GM21723 (cell line): ENCODE data around the gene ACLY.
"Not testable (repeated sequence)": the region's sequence is repeated elsewhere in the genome, so short reads cannot be mapped to it uniquely, and the experiment has no call there.

Experiments
- ATAC-seq: cut with Tn5 transposase; IDR thresholded peaks from one replicate; pipeline ENCODE4 v1.9.1; 2021; ENCODE audit warnings: mild to moderate bottlenecking, moderate library complexity; ENCODE audit not compliant: unreplicated experiment

Gene ACLY

DNA sequence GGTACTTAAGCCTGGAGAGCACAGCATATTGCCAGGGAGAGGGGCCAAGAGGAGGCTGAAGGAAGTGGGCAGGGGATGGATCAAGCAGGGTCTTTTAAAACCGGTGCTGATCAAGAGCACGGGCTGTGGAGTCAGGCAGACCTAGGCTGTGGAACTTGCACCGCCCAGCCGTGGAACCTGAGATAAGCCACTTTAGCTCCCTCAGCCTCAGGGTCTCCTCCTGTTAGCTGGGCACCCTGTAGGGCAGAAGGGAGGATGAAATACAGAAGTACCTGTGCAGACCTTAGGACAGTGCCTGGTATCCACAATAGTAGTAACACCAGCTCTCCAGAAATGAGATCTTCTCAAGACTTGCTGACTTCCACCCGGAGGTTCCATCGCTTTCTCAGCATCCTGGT lies 20.9 kb upstream of the ACLY start:
- no peak for ATAC-seq

DNA sequence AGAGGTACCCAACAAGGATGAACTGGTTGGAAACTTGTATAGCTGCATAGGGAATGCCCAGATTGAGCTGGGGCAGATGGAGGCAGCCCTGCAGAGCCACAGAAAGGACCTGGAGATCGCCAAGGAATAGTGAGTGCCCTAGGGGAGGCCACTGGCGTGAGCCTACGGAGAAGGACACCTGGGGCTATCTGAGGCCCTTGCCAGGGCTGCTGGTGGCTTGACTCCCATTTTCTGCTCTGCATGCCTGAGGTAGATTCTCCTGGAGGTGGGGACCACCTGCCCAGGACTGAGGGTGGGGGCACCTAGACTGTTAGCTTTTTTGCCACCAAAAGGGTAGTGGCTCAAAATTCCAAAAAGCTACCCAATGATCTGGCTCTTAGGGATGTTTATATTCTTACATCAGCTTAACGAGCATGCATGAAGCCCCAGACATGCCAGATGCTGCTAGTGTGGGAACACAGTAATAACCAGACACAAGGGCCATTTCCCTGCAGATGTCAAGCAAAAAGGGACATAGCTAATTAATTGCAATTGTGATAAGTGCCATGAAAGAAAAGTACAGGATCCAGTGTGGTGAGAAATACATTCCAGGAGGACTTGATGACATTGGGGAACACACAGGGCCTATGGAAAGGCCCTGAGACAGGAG lies 20.4 kb upstream of the ACLY start:
- no peak for ATAC-seq

DNA sequence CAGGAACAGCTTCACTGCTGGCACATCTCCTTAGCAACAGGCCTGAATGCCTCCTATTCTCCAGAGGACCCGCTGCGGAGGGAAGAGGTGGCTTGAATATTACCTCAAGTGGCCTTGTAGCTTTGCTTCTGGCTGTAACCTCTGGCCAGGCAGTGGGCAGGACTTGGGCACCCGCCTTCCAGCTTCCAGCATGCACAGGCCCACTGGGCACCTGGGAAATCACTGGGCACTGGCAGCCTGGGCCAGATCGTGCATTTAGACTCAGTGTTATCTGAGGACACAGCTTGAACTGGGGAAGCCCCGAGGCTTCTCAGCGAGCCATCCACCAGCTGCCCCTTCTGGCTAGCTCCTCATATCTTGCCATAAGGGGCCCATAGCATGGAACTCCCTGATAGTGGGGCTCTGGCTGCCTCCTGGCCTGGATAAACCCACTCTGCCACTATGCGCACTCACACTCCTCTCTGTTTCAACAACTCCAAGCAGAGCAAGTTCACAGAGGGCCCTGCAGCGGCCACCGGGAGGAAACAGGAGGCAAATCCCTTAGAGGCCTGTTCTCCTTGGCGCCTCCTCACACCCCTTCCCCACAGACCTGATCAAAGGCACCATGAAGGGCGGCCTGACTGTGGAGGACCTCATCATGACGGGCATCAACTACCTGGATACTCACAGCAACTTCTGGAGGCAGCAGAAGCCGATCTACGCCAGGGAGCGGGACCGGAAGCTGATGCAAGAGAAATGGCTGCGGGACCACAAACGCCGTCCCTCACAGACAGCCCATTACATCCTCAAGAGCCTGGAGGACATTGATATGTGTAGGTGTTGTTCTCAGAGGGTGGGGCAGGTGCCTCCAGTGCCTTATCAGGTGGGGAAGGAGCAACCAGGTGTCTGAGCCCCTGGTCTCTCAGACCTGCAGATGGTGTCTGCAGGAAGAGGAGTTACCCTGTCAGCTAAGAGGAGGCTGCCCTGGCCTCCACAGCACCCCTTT lies 19.5 kb upstream of the ACLY start:
- no peak for ATAC-seq

DNA sequence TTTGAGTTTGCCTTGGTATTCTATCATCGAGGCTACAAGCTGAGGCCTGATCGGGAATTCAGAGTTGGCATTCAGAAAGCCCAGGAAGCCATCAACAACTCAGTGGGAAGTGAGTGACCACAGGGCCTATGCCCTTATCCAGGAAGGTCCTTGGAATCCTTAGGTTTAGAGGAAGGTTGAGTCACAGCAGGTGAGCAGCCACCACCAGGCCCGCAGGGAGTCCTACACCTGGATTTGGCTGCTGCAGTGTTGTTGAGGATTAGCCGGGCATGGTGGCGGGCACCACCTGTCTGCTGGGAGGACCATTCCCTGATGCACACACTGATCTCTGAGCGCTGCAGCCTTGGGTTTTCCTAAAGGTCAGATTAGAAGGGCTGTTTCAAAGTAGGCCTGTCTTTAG lies 16.9 kb upstream of the ACLY start:
- ATAC-seq: no peak

DNA sequence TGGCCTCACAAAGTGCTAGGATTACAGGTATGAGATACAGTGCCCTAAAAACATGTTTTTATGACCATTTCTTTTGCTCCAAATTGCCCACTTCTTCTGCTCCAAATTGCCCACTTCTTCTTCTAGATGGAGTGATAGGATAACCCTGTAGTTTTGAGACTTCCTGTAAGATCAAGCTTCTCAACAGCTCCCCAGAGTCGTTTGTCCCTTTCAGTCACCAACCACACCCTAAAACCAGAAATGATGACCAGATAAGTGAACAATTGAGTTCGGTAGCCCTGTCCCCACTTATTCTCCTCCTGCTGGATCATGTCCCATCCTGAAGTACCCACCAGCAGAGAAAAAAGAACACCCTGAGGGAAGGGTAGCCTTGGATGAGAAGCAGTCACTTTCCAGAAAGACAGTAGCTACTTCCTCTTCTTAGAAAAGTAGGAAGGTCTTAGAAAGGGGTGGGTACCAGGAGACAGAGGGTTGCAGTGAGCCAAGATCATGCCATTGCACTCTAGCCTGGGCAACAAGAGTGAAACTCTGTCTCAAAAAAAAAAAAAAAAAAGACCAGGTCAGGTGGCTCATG lies 14.2 kb upstream of the ACLY start:
- ATAC-seq: no peak

DNA sequence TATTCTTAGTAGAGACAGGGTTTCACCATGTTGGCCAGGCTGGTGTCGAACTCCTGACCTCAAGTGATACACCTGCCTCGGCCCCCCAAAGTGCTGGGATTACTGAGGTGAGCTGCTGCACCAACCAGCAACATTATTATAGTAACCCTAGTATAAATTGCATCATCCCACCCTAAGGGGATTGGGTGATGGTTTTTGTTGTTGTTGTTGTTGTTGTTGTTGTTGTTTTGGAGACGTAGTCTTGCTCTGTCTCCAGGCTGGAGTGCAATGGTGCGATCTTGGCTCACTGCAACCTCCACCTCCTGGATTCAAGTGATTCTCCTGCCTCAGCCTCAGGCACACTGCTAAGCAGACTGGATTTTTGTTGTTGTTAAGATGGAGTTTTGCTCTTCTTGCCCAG lies 13.0 kb upstream of the ACLY start:
- ATAC-seq: not testable (repeated sequence)

DNA sequence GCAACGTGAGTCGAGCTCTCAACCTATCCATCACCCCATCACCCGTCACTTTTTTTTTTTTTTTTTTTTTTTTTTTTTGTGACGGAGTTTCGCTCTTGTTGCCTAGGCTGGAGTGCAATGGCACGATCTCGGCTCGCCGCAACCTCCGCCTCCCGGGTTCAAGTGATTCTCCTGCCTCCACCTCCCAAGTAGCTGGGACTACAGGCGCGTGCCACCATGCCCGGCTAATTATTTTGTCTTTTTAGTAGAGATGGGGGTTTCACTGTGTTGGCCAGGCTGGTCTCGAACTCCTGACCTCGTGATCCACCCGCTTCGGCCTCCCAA lies 12.0 kb upstream of the ACLY start:
- not testable (repeated sequence) for ATAC-seq

DNA sequence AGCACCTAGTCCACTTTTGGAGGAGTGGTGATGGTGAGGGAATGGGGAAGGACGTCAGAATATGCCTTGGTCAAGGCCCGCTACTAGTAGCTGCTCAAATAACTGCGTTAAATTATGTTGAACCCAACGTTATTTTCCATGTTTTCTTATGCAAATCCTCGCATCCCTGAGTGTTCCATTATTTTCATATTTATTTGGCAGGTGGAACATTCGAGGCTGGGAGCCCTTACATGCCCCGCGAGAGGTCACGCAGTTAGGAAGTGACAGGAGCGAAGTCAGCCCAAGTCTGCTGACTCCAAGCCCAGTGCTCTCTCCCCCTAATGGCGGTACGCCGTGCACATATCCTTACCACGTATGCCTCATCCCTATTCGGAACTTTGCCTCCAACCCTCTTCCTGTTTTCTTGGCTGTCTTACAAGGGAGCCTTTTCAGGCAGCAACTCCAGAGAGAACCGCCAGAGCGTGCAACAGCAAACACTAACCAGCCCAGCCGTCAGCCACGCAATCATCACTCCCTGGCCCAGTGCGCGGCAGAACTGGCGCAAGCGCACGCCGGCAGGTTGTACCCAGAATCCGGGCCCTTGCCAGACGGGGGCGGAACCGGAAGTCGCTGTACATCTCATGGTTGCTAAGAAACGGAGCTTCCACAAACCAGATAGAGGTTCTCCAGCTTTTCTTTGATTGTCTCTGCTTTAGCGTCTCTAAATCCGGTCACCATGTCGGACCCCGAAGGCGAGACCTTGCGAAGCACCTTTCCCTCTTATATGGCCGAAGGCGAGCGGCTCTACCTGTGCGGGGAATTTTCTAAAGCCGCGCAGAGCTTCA lies 11.5 kb upstream of the ACLY start, which contains the start of gene ODAD4:
Gene ODAD4 (plus strand): TSS at position 609 of the 824 bp plus-strand sequence. CDS start 107 bp downstream, at position 716.
- ATAC-seq: peak; percentile 88

DNA sequence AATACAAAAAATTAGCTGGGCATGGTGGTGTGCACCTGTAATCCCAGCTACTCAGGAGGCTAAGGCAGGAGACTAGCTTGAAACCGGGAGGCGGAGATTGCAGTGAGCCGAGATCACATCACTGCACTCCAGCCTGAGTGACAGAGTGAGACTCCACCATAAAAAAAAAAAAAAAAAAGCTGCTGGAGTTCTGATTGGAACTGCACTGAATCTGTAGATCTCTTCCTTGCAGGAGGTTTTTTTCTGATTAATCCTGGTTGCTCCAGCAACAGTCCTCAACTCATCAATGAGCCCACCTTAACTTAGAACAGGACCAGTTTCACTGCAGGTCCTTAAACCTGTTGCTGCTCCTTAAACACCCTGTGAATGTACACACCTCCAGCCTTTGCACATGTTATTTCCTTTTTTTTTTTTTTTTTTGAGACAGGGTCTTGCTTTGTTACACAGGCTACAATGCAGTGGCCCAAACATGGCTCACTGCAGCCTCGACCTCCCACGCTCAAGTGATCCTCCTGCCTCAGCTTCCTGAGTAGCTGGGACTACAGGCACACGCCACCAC lies 10.0 kb upstream of the ACLY start:
- ATAC-seq: no peak

DNA sequence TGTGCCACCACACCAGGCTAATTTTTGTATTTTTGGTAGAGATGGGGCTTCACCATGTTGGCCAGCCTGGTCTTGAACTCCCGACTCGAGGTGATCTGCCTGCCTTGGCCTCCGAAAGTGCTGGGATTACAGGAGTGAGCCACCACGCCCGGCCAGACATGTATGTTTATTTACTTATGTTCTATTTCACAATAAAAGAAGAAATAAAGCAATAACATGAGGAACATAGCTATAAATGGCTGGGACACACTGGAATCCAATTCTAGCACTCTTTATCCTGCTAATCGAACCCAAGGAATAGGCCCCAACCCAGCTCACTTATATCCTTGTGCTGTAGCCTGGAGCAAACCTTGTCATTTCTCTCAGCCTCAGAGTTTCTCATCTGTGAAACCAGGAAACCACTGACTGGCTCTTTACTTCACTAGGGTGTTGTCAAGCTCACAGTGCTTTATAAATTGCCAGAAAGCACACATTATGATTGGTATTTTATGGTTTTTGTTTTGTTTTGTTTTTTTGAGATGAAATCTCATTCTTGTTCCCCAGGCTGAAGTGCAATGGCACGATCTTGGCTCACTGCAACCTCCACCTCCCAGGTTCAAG lies 7.3 kb upstream of the ACLY start:
- ATAC-seq: no peak

DNA sequence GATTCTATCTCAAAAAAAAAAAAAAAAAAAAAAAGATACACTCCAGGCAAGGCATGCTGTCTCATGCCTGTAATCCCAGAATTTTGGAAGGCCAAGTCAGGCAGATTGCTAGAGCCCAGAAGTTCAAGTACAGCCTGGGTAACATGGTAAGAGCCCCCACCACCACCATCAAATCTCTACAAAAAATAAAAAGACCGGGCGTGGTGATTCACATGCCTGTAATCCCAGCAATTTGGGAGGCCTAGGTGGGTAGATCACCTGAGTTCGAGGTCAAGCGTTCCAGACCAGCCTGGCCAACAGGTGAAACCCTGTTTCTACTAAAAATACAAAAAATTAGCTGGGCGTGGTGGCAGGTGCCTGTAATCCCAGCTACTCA lies 1.8 kb upstream of the ACLY start:
- no peak for ATAC-seq

DNA sequence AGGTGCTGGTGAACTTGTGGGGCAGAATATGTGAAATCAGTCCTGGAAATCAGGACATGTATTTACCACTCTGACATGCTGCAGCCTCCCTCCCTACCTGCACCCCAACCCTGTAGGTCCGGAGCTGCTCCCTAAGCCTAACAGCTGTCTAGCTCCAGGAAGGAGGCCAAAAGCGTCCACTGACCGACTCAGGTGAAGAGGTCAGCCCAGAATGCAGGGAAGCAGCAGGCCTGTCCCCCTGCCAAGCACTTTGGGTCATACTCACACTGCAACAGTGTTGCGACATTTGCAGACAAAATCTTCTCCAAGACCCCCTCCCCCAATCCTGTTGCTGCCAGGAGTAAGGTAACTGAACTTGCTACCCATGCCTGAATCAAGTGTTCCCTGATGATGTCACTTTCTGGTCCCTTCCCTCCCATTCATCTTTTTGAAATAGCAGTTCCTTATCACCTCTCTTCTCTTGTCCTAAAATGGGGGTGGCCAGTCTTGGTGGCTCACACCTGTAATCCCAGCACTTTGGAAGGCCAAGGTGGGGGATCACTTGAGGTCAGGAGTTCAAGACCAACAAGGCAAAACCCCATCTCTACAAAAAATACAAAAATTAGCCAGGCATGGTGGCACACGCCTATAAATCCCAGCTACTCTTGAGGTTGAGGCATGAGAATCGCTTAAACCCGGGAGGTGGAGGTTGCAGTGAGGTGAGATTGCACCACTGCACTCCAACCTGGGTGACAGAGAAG lies 1.3 kb upstream of the ACLY start:
- no peak for ATAC-seq

DNA sequence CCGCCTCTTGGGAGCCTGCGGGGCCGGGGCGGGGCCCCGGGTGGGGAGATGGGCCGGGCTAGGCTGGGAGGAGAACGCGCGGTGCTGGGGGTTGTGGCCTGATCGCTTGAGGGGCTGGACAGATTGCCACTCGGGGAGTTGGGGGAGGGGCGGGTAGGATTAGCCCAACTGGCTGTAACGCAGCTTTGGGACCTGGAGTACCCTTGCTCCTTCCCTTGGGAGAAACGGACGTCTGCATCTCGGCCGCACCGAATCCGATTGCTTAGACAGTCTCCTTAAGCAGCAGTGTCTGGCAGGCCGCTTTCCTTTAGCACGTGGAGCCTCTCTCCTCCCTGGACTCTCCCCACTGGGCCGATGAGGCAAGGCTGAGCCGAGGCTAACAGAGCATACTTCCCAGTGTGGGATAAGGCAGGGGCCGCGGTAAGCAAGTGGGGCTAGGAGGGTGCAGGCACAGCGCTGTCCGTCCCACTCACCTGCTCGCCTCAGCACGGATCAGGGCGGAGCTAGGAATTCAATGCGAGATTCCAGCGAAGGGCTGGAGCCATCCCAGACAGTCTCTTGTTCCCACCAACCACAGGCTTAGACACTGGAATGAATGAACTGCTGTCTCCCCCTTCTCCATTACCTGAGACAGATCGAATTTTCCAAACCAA lies 540 bp upstream of the ACLY start:
- ATAC-seq: no peak

DNA sequence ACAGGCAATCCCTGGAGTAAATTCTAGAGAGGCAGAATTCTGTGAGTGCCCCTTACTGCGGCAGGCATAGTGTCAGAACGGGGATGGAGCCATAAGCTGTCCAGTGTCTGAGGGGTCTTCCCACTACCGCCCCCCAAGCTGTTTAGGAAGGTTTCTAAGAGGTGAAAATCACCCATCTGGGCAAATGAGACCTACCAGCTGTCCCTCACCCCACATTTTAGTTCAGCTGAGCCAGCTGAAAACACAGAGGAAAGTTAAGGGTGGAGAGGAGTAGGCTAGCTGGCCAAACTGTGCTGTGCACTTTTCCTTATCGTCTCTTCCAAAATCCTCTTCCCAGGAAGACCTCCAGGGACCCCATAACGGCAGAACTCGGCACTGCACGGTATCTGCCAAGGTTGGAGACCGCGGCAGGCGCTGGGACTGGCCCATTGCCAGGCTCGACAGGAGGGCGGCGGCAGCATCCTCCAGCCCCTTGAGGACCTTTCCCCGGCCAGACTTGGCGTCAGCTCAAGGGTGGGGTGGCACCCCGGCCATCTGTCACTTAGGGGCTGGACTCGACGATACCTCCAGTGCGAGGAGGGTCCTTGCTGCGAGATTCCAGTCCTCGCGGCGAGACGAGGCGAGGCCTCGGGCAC lies 955 bp downstream of the ACLY start:
- ATAC-seq: peak; percentile 23

DNA sequence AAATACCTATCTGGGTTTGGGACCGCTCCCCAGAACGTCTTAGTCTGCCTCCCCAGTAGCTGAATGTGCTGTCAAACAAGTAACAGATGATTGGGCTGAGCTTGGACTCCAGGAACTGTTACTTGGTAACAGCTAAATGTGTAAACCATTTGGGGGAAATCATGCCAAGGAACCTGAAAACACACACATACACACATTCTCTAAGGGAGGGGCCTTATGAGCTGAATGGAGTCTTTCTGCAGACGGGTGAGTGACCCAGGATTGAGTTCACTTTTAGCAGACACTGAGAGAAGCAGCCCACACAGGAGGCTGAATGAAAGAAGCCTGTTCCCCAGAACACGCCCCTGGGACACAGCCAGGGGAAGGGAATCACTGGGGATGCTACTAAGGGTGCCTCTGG lies 1.6 kb downstream of the ACLY start:
- no peak for ATAC-seq

DNA sequence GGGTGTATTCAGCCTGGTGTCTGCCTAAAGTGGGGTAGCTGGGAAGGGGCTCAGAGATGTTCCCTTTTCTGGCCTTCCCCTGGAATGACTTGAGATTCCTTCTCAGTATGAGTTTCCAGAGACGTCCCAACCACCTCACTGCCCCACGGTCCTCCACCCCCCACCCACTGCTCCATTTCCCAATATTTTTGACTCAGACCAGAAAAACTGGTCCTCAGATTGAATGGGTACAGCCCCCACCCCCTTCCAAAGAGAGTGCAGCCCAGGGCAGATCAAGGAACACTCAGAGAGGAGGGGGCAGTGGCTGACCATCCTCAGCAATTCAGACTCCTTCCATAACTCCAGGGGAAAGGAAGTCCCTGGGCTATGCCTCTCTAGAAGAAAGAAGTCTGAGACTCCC lies 3.2 kb downstream of the ACLY start:
- no peak for ATAC-seq

DNA sequence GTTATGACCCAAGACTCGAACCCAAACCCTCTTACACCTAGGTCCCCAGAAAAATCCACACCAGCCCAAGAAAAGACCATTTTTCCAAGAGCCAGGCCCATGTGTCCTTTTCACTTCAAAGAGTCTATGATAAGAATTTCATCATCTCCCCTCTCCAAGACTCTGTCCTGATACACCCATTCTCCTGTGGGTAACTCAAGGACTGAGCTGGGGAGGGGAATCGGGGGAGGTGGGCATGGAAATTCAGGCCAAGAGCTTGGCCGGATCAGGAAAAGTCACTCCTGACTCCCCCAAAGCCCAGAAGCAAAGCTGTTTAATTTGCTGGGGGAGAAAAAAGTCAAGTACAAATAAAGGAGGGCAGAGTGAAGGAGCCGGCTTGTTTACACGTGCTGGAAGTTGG lies 3.7 kb downstream of the ACLY start:
- ATAC-seq: no peak

DNA sequence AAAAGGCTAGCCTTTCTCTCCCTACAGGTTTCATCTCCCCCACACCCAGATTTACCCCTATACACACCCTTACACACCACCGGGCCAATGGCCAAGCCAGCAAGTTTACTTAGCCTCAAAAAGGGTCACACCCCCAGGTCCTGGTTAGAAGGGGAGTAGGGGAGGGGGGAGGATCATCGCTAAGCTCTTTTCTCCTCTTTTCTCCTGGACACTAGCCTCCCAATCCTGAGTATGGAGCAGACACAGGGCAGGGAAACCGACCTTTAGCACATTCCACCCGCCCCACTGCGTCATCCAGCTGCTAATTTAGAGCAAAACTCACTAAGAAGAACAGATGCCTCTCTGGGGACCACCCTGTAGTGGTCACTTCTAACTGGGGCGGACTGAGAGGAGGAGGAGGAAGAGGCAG lies 4.4 kb downstream of the ACLY start:
- ATAC-seq: no peak

DNA sequence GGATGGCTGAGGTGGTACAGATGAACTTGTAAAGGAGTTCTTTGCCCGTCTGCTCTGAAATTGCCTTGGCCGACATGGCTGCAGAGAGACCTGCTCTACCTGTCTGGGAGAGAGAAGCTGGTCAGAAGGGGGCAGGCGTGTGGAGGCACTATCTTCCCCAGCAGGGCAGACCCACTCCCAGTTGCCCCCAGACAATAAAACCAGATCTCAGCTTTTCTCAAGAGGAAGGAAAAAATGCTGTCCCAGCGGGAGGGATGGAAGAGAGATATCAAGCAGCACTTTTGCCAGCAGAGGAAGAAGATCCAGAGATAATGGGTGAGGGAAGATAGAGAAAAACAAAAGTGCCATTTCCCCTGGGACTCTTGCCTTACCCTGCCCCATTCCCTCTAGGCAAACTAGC lies 5.0 kb downstream of the ACLY start:
- no peak for ATAC-seq
